Measurements from ENCODE around the gene OTUD7B.

DNA sequence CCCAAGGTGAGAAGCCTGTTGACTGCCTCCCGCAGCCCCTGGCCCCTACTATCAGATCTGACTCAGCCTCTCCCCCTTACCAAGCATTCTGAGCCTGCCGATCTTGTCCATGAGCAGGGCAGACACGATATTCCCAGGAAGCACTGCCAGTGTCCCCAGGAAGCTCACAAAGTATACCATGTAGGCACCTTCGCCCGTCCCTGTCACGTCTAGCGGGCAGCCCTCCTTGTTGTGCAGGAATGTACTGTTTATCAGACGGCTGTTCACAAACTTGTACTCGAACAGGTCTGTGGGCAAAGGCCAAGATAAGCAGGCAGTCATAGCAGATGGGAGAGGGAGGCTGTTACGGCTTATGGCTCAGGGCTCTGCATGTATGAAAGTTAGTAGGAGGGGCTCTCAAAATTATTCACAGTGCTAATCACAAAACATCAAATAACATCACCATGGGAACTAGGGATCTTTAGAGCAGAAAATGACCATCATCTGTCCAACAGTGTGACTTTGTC lies 103.9 kb downstream of the OTUD7B start:
- no peak for TF ChIP-seq ZFP3 (CRISPR knock-in tag; IDR thresholded peaks at IDR 0.05)
- TF ChIP-seq, protein P1, sequence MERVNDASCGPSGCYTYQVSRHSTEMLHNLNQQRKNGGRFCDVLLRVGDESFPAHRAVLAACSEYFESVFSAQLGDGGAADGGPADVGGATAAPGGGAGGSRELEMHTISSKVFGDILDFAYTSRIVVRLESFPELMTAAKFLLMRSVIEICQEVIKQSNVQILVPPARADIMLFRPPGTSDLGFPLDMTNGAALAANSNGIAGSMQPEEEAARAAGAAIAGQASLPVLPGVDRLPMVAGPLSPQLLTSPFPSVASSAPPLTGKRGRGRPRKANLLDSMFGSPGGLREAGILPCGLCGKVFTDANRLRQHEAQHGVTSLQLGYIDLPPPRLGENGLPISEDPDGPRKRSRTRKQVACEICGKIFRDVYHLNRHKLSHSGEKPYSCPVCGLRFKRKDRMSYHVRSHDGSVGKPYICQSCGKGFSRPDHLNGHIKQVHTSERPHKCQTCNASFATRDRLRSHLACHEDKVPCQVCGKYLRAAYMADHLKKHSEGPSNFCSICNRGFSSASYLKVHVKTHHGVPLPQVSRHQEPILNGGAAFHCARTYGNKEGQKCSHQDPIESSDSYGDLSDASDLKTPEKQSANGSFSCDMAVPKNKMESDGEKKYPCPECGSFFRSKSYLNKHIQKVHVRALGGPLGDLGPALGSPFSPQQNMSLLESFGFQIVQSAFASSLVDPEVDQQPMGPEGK (CRISPR knock-in tag; IDR thresholded peaks at IDR 0.05; ENCODE audit: borderline replicate concordance) = no peak
- no peak for TF ChIP-seq TCF4 (CRISPR knock-in tag; IDR thresholded peaks at IDR 0.05; ENCODE audit: borderline replicate concordance)
- no peak for TF ChIP-seq OSR1 (CRISPR knock-in tag; IDR thresholded peaks at IDR 0.05)
- TF ChIP-seq PPARA (CRISPR knock-in tag; IDR thresholded peaks at IDR 0.05; ENCODE audit: borderline replicate concordance) = no peak
- no peak for TF ChIP-seq ARNTL (CRISPR knock-in tag; IDR thresholded peaks at IDR 0.05; ENCODE audit: borderline replicate concordance, low read depth)
